Measurements from ENCODE around the gene PARK7.
"Not testable (repeated sequence)": the region's sequence is repeated elsewhere in the genome, so short reads cannot be mapped to it uniquely, and the experiment has no call there.

Gene PARK7

DNA sequence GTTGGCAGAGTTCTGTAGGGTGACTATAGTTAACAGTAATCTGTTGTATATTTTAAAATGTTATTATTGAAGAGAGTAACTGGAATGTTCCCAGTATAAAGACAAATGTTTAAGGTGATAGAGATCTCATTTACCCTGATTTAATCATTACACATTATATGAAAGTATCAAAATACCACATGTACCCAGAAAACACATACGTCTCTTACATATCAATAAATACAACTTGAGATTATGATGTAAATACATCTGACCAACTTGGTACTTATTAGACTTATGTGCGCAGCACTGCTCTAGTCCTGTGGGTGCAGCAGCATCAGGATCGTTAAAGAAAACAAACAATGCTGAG lies 670 bp upstream of the PARK7 start:
- Histone ChIP-seq H3K27ac (ENCODE audit: low read depth, low read length, poor library complexity, severe bottlenecking) (peak overlapping the region; percentile 73), H3K27me3 (ENCODE audit: insufficient read depth, low read length) (no peaks in the 10 kb centered on the region), H3K4me3 (ENCODE audit: low read depth, low read length, poor library complexity, severe bottlenecking) (peak overlapping the region; percentile 99), H3K9me2 (ENCODE audit: low read depth, low read length) (no peaks in the 10 kb centered on the region), H3K36me3 (ENCODE audit: insufficient read depth, low read length) (peaks cover 31% of the 10 kb centered on the region), H3K9ac (ENCODE audit: low read length) (peak overlapping the region; percentile 99), H2AFZ (ENCODE audit: low read length) (0 out of 2 replicates have a peak overlapping the region, but pooled peaks have one; percentile 81), H3K4me2 (ENCODE audit: low read length) (peak overlapping the region; percentile 99), H3K9me3 (ENCODE audit: low read length) (no peaks in the 10 kb centered on the region), H3K4me1 (ENCODE audit: insufficient read depth, low read length, severe bottlenecking) (peaks cover 22% of the 10 kb centered on the region), H3F3A (ENCODE audit: insufficient read depth, low read length) (no peaks in the 10 kb centered on the region), H3K79me2 (ENCODE audit: insufficient read depth, low read length) (peaks cover 18% of the 10 kb centered on the region), H4K20me1 (ENCODE audit: insufficient read depth, low read length) (no peaks in the 10 kb centered on the region)
- TF ChIP-seq CTCF (IDR thresholded peaks at IDR 0.05; ENCODE audit: low read length) (no peak), EZH2 (IDR thresholded peaks at IDR 0.05; ENCODE audit: borderline replicate concordance, low read length) (no peak)

DNA sequence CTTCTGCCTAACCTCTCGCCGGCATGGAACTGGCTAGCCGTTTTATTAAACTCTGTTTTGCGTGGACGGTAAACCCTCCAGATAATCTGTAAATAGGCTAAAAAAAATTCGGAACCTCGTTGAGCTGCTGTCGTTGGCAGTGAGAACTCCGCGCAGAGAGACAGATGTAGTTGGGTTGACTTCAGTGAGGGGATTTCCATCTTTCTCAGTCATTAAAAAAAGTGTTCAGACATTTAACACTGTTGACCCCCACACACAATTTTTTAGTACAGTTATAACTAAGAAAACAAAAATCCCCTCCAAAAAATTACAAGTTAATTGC lies 464 bp downstream of the PARK7 start:
- Histone ChIP-seq H3K9me3 (ENCODE audit: low read length) (no peaks in the 10 kb centered on the region), H3K9ac (ENCODE audit: low read length) (peak overlapping the region; percentile 91), H3K9me2 (ENCODE audit: low read depth, low read length) (no peaks in the 10 kb centered on the region), H3K27me3 (ENCODE audit: insufficient read depth, low read length) (no peaks in the 10 kb centered on the region), H2AFZ (ENCODE audit: low read length) (no peak overlapping the region), H3K36me3 (ENCODE audit: insufficient read depth, low read length) (peaks cover 42% of the 10 kb centered on the region), H3K79me2 (ENCODE audit: insufficient read depth, low read length) (peaks cover 18% of the 10 kb centered on the region), H3F3A (ENCODE audit: insufficient read depth, low read length) (no peaks in the 10 kb centered on the region), H3K4me3 (ENCODE audit: low read depth, low read length, poor library complexity, severe bottlenecking) (peak overlapping the region; percentile 99), H3K27ac (ENCODE audit: low read depth, low read length, poor library complexity, severe bottlenecking) (peak overlapping the region; percentile 60), H3K4me2 (ENCODE audit: low read length) (peak overlapping the region; percentile 85), H4K20me1 (ENCODE audit: insufficient read depth, low read length) (no peaks in the 10 kb centered on the region), H3K4me1 (ENCODE audit: insufficient read depth, low read length, severe bottlenecking) (peaks cover 28% of the 10 kb centered on the region)
- no peak for TF ChIP-seq CTCF (IDR thresholded peaks at IDR 0.05; ENCODE audit: low read length)
- TF ChIP-seq EZH2 (IDR thresholded peaks at IDR 0.05; ENCODE audit: borderline replicate concordance, low read length), result no peak

- no peak for TF ChIP-seq EZH2 (IDR thresholded peaks at IDR 0.05; ENCODE audit: borderline replicate concordance, low read length)
- no peak for TF ChIP-seq CTCF (IDR thresholded peaks at IDR 0.05; ENCODE audit: low read length)
Observed at GRCh38 chr1:7962636-7963377, 1.3 kb downstream of the PARK7 start.

GRCh38 chr1:7963378-7963730 lies 1.8 kb downstream of the PARK7 start:
- not testable (repeated sequence) for H3K9ac ChIP-seq (ENCODE audit: low read length)
- H3K4me1 ChIP-seq (ENCODE audit: insufficient read depth, low read length, severe bottlenecking), result peaks cover 34% of the 10 kb centered on the region

More at GRCh38 chr1:7962636-7963377, 1.3 kb downstream of the PARK7 start:
- H3K9ac ChIP-seq (ENCODE audit: low read length), result peak overlapping the region; percentile 91
- H4K20me1 ChIP-seq (ENCODE audit: insufficient read depth, low read length), result no peaks in the 10 kb centered on the region
- peak overlapping the region; percentile 85 for H3K4me2 ChIP-seq (ENCODE audit: low read length)
- H2AFZ ChIP-seq (ENCODE audit: low read length), result no peak overlapping the region
- no peaks in the 10 kb centered on the region for H3K27me3 ChIP-seq (ENCODE audit: insufficient read depth, low read length)
- H3F3A ChIP-seq (ENCODE audit: insufficient read depth, low read length), result no peaks in the 10 kb centered on the region
- H3K9me2 ChIP-seq (ENCODE audit: low read depth, low read length), result no peaks in the 10 kb centered on the region
- peaks cover 34% of the 10 kb centered on the region for H3K4me1 ChIP-seq (ENCODE audit: insufficient read depth, low read length, severe bottlenecking)
- peaks cover 18% of the 10 kb centered on the region for H3K79me2 ChIP-seq (ENCODE audit: insufficient read depth, low read length)
- H3K27ac ChIP-seq (ENCODE audit: low read depth, low read length, poor library complexity, severe bottlenecking), result no peak overlapping the region
- no peaks in the 10 kb centered on the region for H3K9me3 ChIP-seq (ENCODE audit: low read length)
- peak overlapping the region; percentile 99 for H3K4me3 ChIP-seq (ENCODE audit: low read depth, low read length, poor library complexity, severe bottlenecking)
- H3K36me3 ChIP-seq (ENCODE audit: insufficient read depth, low read length), result peaks cover 51% of the 10 kb centered on the region

DNA sequence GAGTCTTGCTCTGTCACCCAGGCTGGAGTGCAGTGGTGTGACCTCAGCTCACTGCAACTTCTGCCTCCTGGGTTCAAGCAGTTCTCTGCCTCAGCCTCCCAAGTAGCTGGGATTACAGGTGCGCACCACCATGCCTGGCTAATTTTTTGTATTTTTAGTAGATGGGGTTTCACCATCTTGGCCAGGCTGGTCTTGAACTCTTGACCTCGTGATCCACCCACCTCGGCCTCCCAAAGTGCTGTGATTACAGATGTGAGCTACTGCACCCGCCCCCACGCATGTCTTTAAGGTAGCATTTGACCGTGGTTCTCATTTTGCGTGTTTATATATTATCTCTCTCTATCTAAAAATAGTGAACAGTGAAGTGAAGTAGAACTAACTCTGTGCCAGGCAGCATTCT lies 2.3 kb downstream of the PARK7 start:
- H4K20me1 ChIP-seq (ENCODE audit: insufficient read depth, low read length); H2AFZ ChIP-seq (ENCODE audit: low read length); H3K27me3 ChIP-seq (ENCODE audit: insufficient read depth, low read length); H3F3A ChIP-seq (ENCODE audit: insufficient read depth, low read length); H3K27ac ChIP-seq (ENCODE audit: low read depth, low read length, poor library complexity, severe bottlenecking); H3K9me2 ChIP-seq (ENCODE audit: low read depth, low read length); H3K9me3 ChIP-seq (ENCODE audit: low read length); H3K4me3 ChIP-seq (ENCODE audit: low read depth, low read length, poor library complexity, severe bottlenecking); H3K4me2 ChIP-seq (ENCODE audit: low read length); H3K9ac ChIP-seq (ENCODE audit: low read length): not testable (repeated sequence)
- Histone ChIP-seq H3K4me1 (ENCODE audit: insufficient read depth, low read length, severe bottlenecking) (peaks cover 34% of the 10 kb centered on the region), H3K79me2 (ENCODE audit: insufficient read depth, low read length) (peaks cover 18% of the 10 kb centered on the region), H3K36me3 (ENCODE audit: insufficient read depth, low read length) (peaks cover 58% of the 10 kb centered on the region)

More at GRCh38 chr1:7963378-7963730, 1.8 kb downstream of the PARK7 start:
- H4K20me1 ChIP-seq (ENCODE audit: insufficient read depth, low read length); H3K4me2 ChIP-seq (ENCODE audit: low read length); H3K9me2 ChIP-seq (ENCODE audit: low read depth, low read length); H3K9me3 ChIP-seq (ENCODE audit: low read length); H3F3A ChIP-seq (ENCODE audit: insufficient read depth, low read length); H3K4me3 ChIP-seq (ENCODE audit: low read depth, low read length, poor library complexity, severe bottlenecking); H2AFZ ChIP-seq (ENCODE audit: low read length); H3K27me3 ChIP-seq (ENCODE audit: insufficient read depth, low read length); H3K27ac ChIP-seq (ENCODE audit: low read depth, low read length, poor library complexity, severe bottlenecking): not testable (repeated sequence)
- H3K36me3 ChIP-seq (ENCODE audit: insufficient read depth, low read length), result peaks cover 53% of the 10 kb centered on the region
- peaks cover 18% of the 10 kb centered on the region for H3K79me2 ChIP-seq (ENCODE audit: insufficient read depth, low read length)
